ENCODE measurements around the gene GNAT1. TPM values are rescaled to one million over a fixed set of nuclear protein-coding genes. Genes with fewer than 3 reads are reported as not detected.

Gene GNAT1
- total RNA-seq, 3 donors from 2014 or later: not detected

- Mint-ChIP-seq H3K4me3 (peak overlapping the region; percentile 38), H3K27me3 (ENCODE audit: low read depth) (peaks cover 11% of the 10 kb centered on the region), H3K9me3 (no peaks in the 10 kb centered on the region), H3K4me1 (ENCODE audit: low read depth) (peaks cover 8% of the 10 kb centered on the region), H3K36me3 (ENCODE audit: insufficient read depth) (no peaks in the 10 kb centered on the region)
- peak; percentile 93 for DNase-seq
- ATAC-seq: peak; percentile 79
Measured at GRCh38 chr3:50194128-50194902, 2.9 kb downstream of the GNAT1 start.

- H3K9me3 Mint-ChIP-seq: no peaks in the 10 kb centered on the region
- peaks cover 11% of the 10 kb centered on the region for H3K27me3 Mint-ChIP-seq (ENCODE audit: low read depth)
- H3K36me3 Mint-ChIP-seq (ENCODE audit: insufficient read depth): no peaks in the 10 kb centered on the region
- H3K4me1 Mint-ChIP-seq (ENCODE audit: low read depth): peaks cover 8% of the 10 kb centered on the region
- ATAC-seq: peak; percentile 59 to 65
- DNase-seq: peak; percentile 34
- H3K4me3 Mint-ChIP-seq: peak overlapping the region; percentile 38
Measured at GRCh38 chr3:50194903-50195500, 3.6 kb downstream of the GNAT1 start.

GRCh38 chr3:50195501-50196252 lies 4.3 kb downstream of the GNAT1 start:
- peaks cover 8% of the 10 kb centered on the region for H3K4me1 Mint-ChIP-seq (ENCODE audit: low read depth)
- H3K4me3 Mint-ChIP-seq: no peak overlapping the region
- H3K9me3 Mint-ChIP-seq: no peaks in the 10 kb centered on the region
- DNase-seq (no peak), ATAC-seq (no peak)
- H3K27me3 Mint-ChIP-seq (ENCODE audit: low read depth): peaks cover 12% of the 10 kb centered on the region
- H3K36me3 Mint-ChIP-seq (ENCODE audit: insufficient read depth): no peaks in the 10 kb centered on the region

GRCh38 chr3:50196253-50196801 lies 4.9 kb downstream of the GNAT1 start:
- Mint-ChIP-seq H3K4me1 (ENCODE audit: low read depth) (peaks cover 8% of the 10 kb centered on the region), H3K27me3 (ENCODE audit: low read depth) (peaks cover 18% of the 10 kb centered on the region), H3K9me3 (no peaks in the 10 kb centered on the region), H3K4me3 (no peak overlapping the region), H3K36me3 (ENCODE audit: insufficient read depth) (no peaks in the 10 kb centered on the region)
- DNase-seq (no peak), ATAC-seq (no peak)

- H3K27me3 Mint-ChIP-seq (ENCODE audit: low read depth): peaks cover 49% of the 10 kb centered on the region
- no peak overlapping the region for H3K4me3 Mint-ChIP-seq
- DNase-seq (no peak), ATAC-seq (no peak)
- no peaks in the 10 kb centered on the region for H3K9me3 Mint-ChIP-seq
- H3K36me3 Mint-ChIP-seq (ENCODE audit: insufficient read depth): no peaks in the 10 kb centered on the region
- no peaks in the 10 kb centered on the region for H3K4me1 Mint-ChIP-seq (ENCODE audit: low read depth)
Measured at GRCh38 chr3:50201573-50202315, 10.3 kb downstream of the GNAT1 start.

GRCh38 chr3:50202353-50203112 lies 11.1 kb downstream of the GNAT1 start:
- no peaks in the 10 kb centered on the region for H3K4me1 Mint-ChIP-seq (ENCODE audit: low read depth)
- peaks cover 53% of the 10 kb centered on the region for H3K27me3 Mint-ChIP-seq (ENCODE audit: low read depth)
- H3K9me3 Mint-ChIP-seq: no peaks in the 10 kb centered on the region
- ATAC-seq (no peak), DNase-seq (no peak)
- H3K4me3 Mint-ChIP-seq: no peak overlapping the region
- H3K36me3 Mint-ChIP-seq (ENCODE audit: insufficient read depth): no peaks in the 10 kb centered on the region

GRCh38 chr3:50203113-50203808 lies 11.9 kb downstream of the GNAT1 start:
- no peak for ATAC-seq
- H3K36me3 Mint-ChIP-seq (ENCODE audit: insufficient read depth): no peaks in the 10 kb centered on the region
- H3K9me3 Mint-ChIP-seq: no peaks in the 10 kb centered on the region
- no peaks in the 10 kb centered on the region for H3K4me1 Mint-ChIP-seq (ENCODE audit: low read depth)
- no peak for DNase-seq
- no peak overlapping the region for H3K4me3 Mint-ChIP-seq
- peaks cover 53% of the 10 kb centered on the region for H3K27me3 Mint-ChIP-seq (ENCODE audit: low read depth)

GRCh38 chr3:50203809-50204803 lies 12.7 kb downstream of the GNAT1 start:
- Mint-ChIP-seq H3K27me3 (ENCODE audit: low read depth) (peaks cover 52% of the 10 kb centered on the region), H3K36me3 (ENCODE audit: insufficient read depth) (no peaks in the 10 kb centered on the region), H3K4me3 (no peak overlapping the region), H3K9me3 (no peaks in the 10 kb centered on the region), H3K4me1 (ENCODE audit: low read depth) (no peaks in the 10 kb centered on the region)
- DNase-seq (no peak), ATAC-seq (no peak)

GRCh38 chr3:50204804-50205412 lies 13.5 kb downstream of the GNAT1 start, which contains the start of gene SLC38A3:
Gene SLC38A3 (plus strand): TSS chr3:50205271. CDS start chr3:50214200, 8,929 bp downstream.
- no peaks in the 10 kb centered on the region for H3K4me1 Mint-ChIP-seq (ENCODE audit: low read depth)
- no peak within 1 kb of the TSS for H3K4me3 Mint-ChIP-seq
- H3K9me3 Mint-ChIP-seq: no peaks in the 10 kb centered on the region
- DNase-seq: no peak
- peaks cover 50% of the 10 kb centered on the region for H3K27me3 Mint-ChIP-seq (ENCODE audit: low read depth)
- H3K36me3 Mint-ChIP-seq (ENCODE audit: insufficient read depth): no peaks in the 10 kb centered on the region
- peak; percentile 66 to 67 for ATAC-seq

- no peak overlapping the region for H3K4me3 Mint-ChIP-seq
- no peak for DNase-seq
- no peaks in the 10 kb centered on the region for H3K9me3 Mint-ChIP-seq
- H3K4me1 Mint-ChIP-seq (ENCODE audit: low read depth): no peaks in the 10 kb centered on the region
- H3K36me3 Mint-ChIP-seq (ENCODE audit: insufficient read depth): no peaks in the 10 kb centered on the region
- peak; percentile 64 to 66 for ATAC-seq
- peaks cover 49% of the 10 kb centered on the region for H3K27me3 Mint-ChIP-seq (ENCODE audit: low read depth)
Measured at GRCh38 chr3:50205413-50206276, 14.2 kb downstream of the GNAT1 start.
